DMS79 treated with DMSO at 0.1 percent for 48 hours (cell line): ENCODE data around the gene WTIP.
A peak's percentile ranks its signal among the peaks of the same experiment; 100 is the strongest.
"Not testable (repeated sequence)": the region's sequence is repeated elsewhere in the genome, so short reads cannot be mapped to it uniquely, and the experiment has no call there.

Experiments used
- DNase-seq: peaks from one replicate; lab custom pipeline; 2025; lab: John Stamatoyannopoulos, UW

Gene WTIP

GRCh38 chr19:34478496-34478895, 3.1 kb upstream of the WTIP start:
- DNase-seq: not testable (repeated sequence)

- DNase-seq: no peak
Observed at GRCh38 chr19:34479396-34479795, 2.2 kb upstream of the WTIP start.

GRCh38 chr19:34480491-34480890, 1.1 kb upstream of the WTIP start:
- DNase-seq: no peak

DNA sequence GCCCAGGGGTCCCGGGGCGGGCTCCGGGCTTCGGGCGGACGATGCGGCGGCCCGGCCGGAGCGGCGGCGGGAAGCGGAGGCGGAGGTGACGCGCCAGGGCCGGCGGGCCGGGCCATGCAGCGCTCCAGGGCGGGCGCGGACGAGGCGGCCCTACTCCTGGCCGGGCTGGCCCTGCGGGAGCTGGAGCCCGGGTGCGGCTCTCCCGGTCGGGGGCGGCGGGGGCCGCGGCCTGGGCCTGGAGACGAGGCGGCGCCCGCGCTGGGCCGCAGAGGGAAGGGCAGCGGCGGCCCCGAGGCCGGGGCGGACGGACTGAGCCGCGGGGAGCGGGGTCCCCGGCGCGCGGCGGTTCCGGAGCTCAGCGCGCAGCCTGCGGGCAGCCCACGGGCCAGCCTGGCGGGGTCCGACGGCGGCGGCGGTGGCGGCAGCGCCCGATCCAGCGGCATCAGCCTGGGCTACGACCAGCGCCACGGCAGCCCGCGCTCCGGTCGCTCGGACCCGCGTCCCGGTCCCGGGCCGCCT, 362 bp downstream of the WTIP start:
- no peak for DNase-seq

GRCh38 chr19:34482380-34483250, 1.1 kb downstream of the WTIP start:
- DNase-seq: no peak

- DNase-seq: no peak
Observed at GRCh38 chr19:34484328-34484727, 2.8 kb downstream of the WTIP start.

DNA sequence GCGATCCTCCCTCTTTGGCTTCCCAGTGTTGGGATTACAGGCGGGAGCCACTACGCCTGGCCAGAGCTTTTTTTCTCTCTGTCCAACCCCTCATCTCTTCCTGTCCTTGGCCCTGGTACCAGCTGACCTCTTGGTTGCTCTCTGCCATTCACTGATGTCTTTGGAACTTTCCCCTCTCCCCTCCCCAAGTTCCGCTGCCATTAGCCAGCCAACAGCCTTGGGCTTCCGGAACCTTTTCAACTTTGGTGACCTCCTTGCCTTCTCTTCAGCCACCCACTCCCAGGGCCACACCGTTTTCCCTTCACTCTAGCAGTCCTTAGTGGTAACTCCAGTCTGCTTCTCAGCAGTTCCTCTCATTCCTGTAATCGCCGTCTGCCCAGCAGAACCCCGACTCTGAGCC, 4.3 kb downstream of the WTIP start:
- no peak for DNase-seq

- no peak for DNase-seq
Observed at GRCh38 chr19:34487651-34488051, 6.1 kb downstream of the WTIP start.

DNA sequence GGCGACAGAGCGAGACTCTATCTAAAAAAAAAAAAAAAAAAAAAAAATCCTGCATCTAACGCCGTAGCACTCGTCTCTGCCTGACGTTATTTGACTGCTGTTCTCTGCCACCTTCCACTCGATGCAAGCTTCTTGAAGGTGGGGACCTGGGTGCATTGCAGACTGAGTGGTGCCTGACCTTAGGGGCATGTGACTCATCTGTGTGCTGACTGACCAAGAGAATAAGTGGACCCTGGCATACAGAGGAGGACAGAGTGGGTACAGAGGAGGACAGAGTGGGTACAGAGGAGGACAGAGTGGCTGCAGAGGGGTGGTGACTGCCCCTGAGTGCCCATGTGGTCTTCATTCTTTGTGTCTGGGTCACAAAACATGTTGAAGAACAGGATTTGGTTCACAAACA, 7.6 kb downstream of the WTIP start:
- no peak for DNase-seq

GRCh38 chr19:34490141-34490766, 8.7 kb downstream of the WTIP start:
- no peak for DNase-seq

DNA sequence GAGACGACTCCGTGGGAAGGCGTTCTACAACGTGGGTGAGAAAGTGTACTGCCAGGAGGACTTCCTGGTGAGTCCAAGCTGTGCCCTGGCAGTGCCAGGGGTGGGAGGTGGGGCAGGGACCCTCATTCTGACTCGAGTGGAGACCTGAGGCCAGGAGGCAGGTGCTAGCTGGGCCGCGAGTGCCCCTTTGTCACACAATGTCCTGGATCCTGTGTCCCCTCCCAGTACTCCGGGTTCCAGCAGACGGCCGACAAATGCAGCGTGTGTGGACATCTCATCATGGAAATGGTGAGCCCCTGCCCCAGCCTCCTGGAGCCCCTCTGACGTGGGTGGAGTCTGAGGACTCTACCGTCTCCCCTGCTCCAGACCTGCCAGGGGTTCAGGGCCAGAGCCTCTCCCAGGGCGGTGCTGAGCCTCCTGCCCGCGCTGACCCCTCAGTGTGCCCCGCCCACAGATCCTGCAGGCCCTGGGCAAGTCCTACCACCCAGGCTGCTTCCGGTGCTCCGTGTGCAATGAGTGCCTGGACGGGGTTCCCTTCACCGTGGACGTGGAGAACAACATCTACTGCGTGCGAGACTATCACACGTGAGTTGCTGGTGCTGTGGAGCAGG, 11.6 kb downstream of the WTIP start:
- no peak for DNase-seq

- DNase-seq: no peak
Observed at GRCh38 chr19:34493649-34494044, 12.1 kb downstream of the WTIP start.

DNA sequence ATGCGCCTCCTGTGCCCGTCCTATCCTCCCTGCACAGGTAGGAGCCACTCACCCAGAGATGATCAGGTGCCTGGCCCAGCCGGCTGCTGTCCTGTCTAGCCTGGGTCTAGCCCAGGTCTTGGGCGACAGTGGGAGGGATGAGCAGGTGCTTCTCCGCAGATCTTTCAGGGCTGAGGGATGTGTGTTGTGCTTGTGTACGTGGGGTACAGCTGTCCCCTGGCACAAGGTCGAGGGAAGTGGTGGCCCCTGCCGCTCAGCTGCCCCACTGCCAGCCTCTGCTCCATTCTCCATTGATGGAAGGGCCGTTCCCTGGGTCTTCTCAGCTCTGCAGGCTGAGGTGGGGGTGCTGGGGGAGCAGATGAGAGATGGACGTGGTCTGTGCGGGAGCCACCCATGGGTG, 13.0 kb downstream of the WTIP start:
- no peak for DNase-seq

GRCh38 chr19:34495416-34495815, 13.9 kb downstream of the WTIP start:
- no peak for DNase-seq

- no peak for DNase-seq
Observed at GRCh38 chr19:34497112-34497805, 15.7 kb downstream of the WTIP start.

GRCh38 chr19:34499155-34499834, 17.7 kb downstream of the WTIP start:
- no peak for DNase-seq

DNA sequence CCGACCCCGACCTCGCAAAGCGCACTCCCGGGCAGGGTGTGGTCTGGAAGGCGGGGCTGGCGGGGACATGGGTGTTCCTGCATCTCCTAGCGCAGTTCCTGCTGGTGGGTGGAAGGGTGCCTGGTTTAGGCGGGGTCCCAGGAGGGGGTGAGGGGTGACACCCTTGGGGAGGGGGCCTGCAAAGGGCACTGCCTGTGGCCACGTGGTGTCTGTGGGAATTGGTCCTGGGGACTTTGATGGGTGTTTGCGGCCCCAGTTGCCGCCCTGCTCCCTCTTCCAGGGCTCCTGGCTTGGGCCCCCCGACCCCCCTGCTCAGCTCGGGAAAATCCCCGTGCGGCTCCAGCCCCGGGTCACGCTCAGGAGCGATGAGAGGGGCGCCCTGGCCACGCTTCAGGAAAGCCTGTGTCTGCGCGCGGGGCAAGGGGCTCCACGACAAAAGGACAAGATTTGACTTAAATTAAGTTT, 19.1 kb downstream of the WTIP start:
- DNase-seq: no peak

- DNase-seq: peak; percentile 55
Observed at GRCh38 chr19:34501339-34502320, 20.1 kb downstream of the WTIP start.

GRCh38 chr19:34502582-34503411, 21.2 kb downstream of the WTIP start:
- no peak for DNase-seq
